Gastrocnemius medialis (tissue), 4 donors: ENCODE measurements around the gene CUX1.

Experiments
- POLR2A ChIP-seq, 2 donors: fragments of 450-650 bp; IDR thresholded peaks; one replicate each; pipeline ENCODE4 v1.6.1; 2017; ENCODE audit warnings: antibody characterized with exemption in 2 of 2, mild to moderate bottlenecking in 2 of 2, moderate library complexity in 2 of 2
- TF ChIP-seq, protein P1 (sequence below), 5 experiments: fragments of 450-650 bp in 3 of 5; fragments of 200-600 bp in 2 of 5; sonication (generic) in 2 of 5; IDR thresholded peaks in 4 of 5; conservative IDR thresholded peaks in 1 of 5; 1 replicate in 4 of 5; 2 replicates in 1 of 5; pipeline ENCODE4 v1.5.1; 2016 to 2019; ENCODE audit warnings: antibody characterized with exemption in 5 of 5, mild to moderate bottlenecking in 3 of 5, moderate library complexity in 3 of 5

DNA sequence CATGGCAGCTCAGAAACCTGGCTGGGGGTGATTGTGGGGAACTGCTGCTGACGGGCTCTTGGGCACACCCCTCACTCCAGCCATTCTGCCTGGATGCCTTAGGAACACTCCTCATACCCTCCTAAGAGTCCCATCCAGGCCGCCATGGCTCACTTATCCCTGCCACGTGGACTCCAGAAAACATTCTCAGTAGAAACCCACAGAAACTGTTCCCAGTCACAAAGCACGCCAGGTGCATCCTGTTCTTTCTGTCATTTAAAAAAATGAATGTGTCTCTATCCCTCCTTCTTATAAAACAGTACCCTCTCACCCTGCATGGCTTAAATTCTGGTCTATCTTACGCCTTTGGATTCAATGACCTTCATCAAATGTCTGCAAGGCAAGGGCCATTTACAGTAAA lies 177.7 kb downstream of the CUX1 start:
- TF ChIP-seq, protein P1, sequence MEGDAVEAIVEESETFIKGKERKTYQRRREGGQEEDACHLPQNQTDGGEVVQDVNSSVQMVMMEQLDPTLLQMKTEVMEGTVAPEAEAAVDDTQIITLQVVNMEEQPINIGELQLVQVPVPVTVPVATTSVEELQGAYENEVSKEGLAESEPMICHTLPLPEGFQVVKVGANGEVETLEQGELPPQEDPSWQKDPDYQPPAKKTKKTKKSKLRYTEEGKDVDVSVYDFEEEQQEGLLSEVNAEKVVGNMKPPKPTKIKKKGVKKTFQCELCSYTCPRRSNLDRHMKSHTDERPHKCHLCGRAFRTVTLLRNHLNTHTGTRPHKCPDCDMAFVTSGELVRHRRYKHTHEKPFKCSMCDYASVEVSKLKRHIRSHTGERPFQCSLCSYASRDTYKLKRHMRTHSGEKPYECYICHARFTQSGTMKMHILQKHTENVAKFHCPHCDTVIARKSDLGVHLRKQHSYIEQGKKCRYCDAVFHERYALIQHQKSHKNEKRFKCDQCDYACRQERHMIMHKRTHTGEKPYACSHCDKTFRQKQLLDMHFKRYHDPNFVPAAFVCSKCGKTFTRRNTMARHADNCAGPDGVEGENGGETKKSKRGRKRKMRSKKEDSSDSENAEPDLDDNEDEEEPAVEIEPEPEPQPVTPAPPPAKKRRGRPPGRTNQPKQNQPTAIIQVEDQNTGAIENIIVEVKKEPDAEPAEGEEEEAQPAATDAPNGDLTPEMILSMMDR (IDR thresholded peaks at IDR 0.05 in 4 of 5, conservative IDR thresholded peaks at IDR 0.05 in 1 of 5): no peak
- TF ChIP-seq POLR2A (IDR thresholded peaks at IDR 0.05): no peak
